Measurements from ENCODE around the gene WFDC9.
A peak's percentile ranks its signal among the peaks of the same experiment; 100 is the strongest.
"Not testable (repeated sequence)": the region's sequence is repeated elsewhere in the genome, so short reads cannot be mapped to it uniquely, and the experiment has no call there.

Gene WFDC9

DNA sequence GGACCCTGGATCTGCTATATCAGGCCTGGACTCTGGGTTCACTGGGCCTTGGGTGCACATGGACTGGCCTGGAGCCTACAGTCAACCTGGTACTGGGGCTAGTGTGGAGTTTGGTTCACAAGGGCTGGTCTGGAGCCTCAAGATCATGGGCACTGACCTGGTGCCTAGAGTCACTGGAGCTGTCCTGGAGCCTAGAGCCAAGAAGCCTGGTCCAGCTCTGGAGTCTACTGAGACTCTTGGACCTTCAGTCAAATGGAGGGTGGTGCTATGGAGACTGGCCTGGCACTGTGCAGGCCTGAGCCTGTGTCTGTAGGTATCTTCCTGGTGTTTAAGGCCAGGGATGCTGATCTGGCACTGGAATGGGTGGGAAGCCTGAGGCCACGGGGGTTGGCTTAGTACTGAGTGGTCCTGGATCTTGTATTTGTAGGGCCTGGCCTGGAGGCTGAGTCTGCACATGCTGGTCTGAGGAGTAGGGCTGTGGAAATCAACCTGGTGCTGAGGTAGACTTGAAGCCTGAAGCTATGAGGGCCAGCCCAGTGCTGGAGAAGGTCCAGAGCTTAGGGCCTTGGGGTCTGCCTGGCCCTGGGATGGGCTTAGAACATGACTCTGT is 16.5 kb upstream of the WFDC9 start:
- in situ Hi-C loops (cut with MboI; ENCODE audit: low sequenced_read_pairs, unreplicated experiment): no loop called here
- no peak for DNase-seq (ENCODE audit: low spot score)
- TF ChIP-seq, protein P1, sequence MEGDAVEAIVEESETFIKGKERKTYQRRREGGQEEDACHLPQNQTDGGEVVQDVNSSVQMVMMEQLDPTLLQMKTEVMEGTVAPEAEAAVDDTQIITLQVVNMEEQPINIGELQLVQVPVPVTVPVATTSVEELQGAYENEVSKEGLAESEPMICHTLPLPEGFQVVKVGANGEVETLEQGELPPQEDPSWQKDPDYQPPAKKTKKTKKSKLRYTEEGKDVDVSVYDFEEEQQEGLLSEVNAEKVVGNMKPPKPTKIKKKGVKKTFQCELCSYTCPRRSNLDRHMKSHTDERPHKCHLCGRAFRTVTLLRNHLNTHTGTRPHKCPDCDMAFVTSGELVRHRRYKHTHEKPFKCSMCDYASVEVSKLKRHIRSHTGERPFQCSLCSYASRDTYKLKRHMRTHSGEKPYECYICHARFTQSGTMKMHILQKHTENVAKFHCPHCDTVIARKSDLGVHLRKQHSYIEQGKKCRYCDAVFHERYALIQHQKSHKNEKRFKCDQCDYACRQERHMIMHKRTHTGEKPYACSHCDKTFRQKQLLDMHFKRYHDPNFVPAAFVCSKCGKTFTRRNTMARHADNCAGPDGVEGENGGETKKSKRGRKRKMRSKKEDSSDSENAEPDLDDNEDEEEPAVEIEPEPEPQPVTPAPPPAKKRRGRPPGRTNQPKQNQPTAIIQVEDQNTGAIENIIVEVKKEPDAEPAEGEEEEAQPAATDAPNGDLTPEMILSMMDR (IDR thresholded peaks at IDR 0.05; ENCODE audit: borderline replicate concordance, control extremely low read depth, extremely low read depth, insufficient read depth, missing control alignments): no peak

DNA sequence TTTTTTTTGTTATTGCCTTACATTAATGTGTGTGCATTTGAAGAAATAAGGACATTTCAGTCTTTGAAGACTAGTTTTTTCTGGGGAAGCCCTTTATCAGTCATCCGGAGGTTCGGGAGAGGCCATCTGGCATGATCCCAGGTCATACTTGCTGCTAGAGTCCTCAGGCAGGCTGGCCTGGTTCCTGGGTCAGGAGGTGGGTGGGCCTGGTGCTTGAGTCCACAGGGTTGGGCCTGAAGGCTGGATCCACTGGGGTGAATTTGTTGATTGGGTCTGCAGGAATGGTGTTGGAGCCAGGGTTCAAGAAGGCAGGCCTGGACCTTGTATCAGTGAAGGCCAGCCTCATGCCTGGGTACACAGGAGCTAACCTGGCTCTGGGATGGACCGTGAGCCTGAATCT is 15.8 kb upstream of the WFDC9 start:
- no peak for DNase-seq (ENCODE audit: low spot score)
- TF ChIP-seq, protein P1 (IDR thresholded peaks at IDR 0.05; ENCODE audit: borderline replicate concordance, control extremely low read depth, extremely low read depth, insufficient read depth, missing control alignments): no peak
- in situ Hi-C loops (cut with MboI; ENCODE audit: low sequenced_read_pairs, unreplicated experiment): no loop called here

DNA sequence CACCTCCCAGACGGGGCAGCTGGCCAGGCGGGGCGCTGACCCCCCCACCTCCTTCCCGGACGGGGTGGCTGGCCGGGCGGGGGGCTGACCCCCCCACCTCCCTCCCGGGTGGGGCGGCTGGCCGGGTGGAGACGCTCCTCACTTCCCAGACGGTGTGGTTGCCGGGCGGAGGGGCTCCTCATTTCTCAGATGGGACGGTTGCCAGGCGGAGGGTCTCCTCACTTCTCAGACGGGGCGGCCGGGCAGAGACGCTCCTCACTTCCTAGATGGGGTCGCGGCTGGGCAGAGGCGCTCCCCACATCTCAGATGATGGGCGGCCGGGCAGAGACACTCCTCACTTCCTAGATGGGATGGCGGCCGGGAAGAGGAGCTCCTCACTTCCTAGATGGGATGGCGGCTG is 14.8 kb upstream of the WFDC9 start:
- DNase-seq (ENCODE audit: low spot score); in situ Hi-C loops (cut with MboI; ENCODE audit: low sequenced_read_pairs, unreplicated experiment): not testable (repeated sequence)

DNA sequence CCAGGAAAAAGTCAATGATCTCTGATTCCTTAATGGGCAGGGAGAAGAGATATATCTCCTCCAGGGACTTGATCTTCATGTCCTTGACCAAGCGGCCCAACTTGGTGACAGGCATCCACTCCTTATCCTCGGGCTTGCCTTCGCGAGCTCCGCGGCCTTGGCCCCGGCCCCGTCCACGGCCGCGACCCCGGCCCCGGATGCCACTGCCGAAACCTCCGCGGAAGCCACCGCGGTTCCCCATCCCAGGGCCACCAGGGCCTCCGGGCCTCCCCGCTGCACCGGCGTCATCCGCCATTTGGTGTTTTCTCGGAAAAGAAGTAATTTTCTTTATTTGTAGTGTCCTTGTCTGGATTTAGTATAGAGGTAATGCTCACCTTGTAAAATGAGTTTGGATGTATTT is 10.0 kb upstream of the WFDC9 start:
- DNase-seq (ENCODE audit: low spot score); in situ Hi-C loops (cut with MboI; ENCODE audit: low sequenced_read_pairs, unreplicated experiment): not testable (repeated sequence)

DNA sequence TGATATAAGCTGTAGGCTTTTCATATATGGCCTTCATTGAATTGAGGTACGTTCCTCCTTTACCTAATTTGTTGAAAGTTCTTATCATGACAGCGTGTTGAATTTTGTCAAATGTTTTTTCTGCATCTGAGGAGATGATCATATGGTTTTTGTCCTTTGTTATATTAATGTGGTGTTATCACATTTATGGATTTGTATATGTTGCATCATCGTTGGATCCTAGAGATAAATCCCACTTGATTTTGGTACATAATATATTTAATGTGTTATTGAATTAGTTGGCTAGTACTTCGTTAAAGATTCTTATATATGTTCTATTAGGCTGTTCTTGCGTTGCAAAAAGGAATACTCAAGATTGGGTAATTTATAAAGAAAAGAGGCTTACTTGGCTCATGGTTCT is 8.6 kb upstream of the WFDC9 start:
- TF ChIP-seq, protein P1 (IDR thresholded peaks at IDR 0.05; ENCODE audit: borderline replicate concordance, control extremely low read depth, extremely low read depth, insufficient read depth, missing control alignments): no peak
- in situ Hi-C loops (cut with MboI; ENCODE audit: low sequenced_read_pairs, unreplicated experiment): no loop called here

DNA sequence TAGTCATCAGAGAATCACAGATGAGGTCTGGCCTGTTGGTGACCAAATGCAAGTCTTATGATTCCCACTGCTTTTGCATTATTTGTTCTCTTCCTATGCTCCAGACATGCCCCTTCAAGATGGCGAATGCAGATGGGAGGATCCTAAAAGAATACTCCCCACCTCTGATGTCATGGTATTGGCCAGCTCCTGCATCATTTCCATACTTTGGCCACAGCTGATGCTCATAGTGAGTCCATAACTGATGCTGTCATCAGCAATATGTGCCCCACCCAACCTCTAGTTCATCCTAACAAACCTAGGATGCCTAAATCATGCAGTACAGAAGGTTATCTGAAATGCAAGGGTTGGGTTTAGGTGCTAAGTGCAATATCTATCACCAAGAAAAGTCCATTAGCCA is 5.4 kb upstream of the WFDC9 start:
- TF ChIP-seq, protein P1 (IDR thresholded peaks at IDR 0.05; ENCODE audit: borderline replicate concordance, control extremely low read depth, extremely low read depth, insufficient read depth, missing control alignments): no peak
- no peak for DNase-seq (ENCODE audit: low spot score)
- in situ Hi-C loops (cut with MboI; ENCODE audit: low sequenced_read_pairs, unreplicated experiment): no loop called here

More for the DNA sequence above, 8.6 kb upstream of the WFDC9 start:
- no peak for DNase-seq (ENCODE audit: low spot score)

DNA sequence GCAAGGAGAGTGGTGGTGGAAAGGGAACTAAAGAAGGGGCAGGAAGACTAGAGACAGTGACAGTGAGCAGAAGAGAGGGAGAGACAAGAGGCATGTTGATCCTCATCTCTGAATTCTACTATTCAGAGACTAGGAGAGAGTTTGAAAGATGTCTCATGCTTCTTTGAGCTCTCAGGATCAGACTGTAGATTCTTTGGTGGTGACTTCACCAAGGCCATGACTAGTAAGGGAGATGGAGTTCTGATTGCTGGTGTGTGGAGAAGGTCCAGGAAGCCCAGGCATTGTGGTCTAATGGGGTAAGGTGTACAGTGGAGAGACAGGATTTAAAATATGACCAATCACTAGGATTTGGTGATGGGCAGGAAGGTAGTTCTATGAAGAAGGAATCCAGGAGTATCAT is 713 bp downstream of the WFDC9 start:
- TF ChIP-seq, protein P1 (IDR thresholded peaks at IDR 0.05; ENCODE audit: borderline replicate concordance, control extremely low read depth, extremely low read depth, insufficient read depth, missing control alignments): no peak
- no peak for DNase-seq (ENCODE audit: low spot score)
- in situ Hi-C loops (cut with MboI; ENCODE audit: low sequenced_read_pairs, unreplicated experiment): no loop called here

DNA sequence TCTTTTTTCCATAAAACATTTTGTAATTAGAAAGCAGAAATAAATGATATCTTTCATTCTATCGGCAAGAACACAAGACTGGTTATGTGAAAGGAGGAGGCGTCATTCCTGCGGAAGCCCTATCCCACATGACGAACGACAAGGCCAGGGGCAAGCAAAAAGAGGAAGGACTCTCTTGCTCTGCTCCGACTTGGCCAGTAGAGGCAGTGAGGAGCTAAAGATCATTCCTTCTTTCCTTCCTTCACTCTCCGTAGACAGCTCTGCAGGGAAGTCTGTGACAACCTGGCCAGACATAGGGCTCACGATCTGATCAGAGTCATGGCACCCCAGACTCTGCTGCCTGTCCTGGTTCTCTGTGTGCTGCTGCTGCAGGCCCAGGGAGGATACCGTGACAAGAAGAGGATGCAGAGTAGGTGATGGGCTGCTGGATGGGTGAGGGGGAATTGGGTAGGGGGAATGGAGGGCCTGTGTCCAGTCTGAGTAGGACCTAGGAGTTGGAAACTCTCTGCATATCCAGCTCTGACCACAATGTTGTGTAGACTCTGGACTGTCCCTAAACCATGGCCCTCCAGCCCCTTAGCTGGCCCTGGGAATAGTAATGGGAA is 1.5 kb downstream of the WFDC9 start, which contains the start of gene WFDC10A:
TSS of gene WFDC10A (plus strand) at position 244 of the 605 bp plus-strand sequence. CDS start at position 319, 75 bp downstream.
- DNase-seq (ENCODE audit: low spot score): peak; percentile 53
- in situ Hi-C loops (cut with MboI; ENCODE audit: low sequenced_read_pairs, unreplicated experiment): no loop called here
- TF ChIP-seq, protein P1 (IDR thresholded peaks at IDR 0.05; ENCODE audit: borderline replicate concordance, control extremely low read depth, extremely low read depth, insufficient read depth, missing control alignments): peak; percentile 77

All from GM13976 (cell line).